H1 (cell line): Measurements from ENCODE around the gene AKAP4. TPM values are rescaled to one million over a fixed set of nuclear protein-coding genes. Genes with fewer than 3 reads are reported as not detected.

Source experiments
- CTCF ChIA-PET: fragments of 300-600 bp; sonication (Branson Sonifier 250); formaldehyde crosslinking; loops from one replicate; lab custom pipeline; 2021; ENCODE audit not compliant: partially characterized antibody; lab: Charles Lee
- POLR2A ChIA-PET: fragments of 300-600 bp; sonication (Branson Sonifier 250); formaldehyde crosslinking; loops from one replicate; lab custom pipeline; 2021; ENCODE audit warnings: inconsistent platforms; ENCODE audit not compliant: partially characterized antibody; lab: Charles Lee
- DNase-seq, 2 experiments: peaks; one replicate each; pipeline versions ENCODE4 v3.0.0 to v3.0.0-alpha.2; 2010 to 2022; ENCODE audit warnings: low spot score in 2 of 2, low read depth in 1 of 2, mixed read lengths in 1 of 2
- FAIRE-seq: peaks from 2 replicates; lab custom pipeline; 2011; peaks lifted over from hg19 to GRCh38; lab: Jason Lieb, UNC
- H2AFZ ChIP-seq: 2 replicates; pipeline ENCODE4 v1.8.1; 2012; ENCODE audit warnings: low read length, inconsistent platforms
- H2AK5ac ChIP-seq: 2 replicates; pipeline ENCODE4 v1.6.1; 2013; ENCODE audit warnings: low read depth, low read length
- H2BK120ac ChIP-seq: replicated peaks from 2 replicates; pipeline ENCODE3; 2013; ENCODE audit warnings: low read depth, low read length, inconsistent platforms
- H2BK12ac ChIP-seq: 2 replicates; pipeline ENCODE4 v1.6.1; 2013; ENCODE audit warnings: low read depth, low read length
- H2BK15ac ChIP-seq: 2 replicates; pipeline ENCODE4 v1.6.1; 2013; ENCODE audit warnings: low read length
- H2BK20ac ChIP-seq: 2 replicates; pipeline ENCODE4 v1.6.1; 2013; ENCODE audit warnings: low read length
- H2BK5ac ChIP-seq: 2 replicates; pipeline ENCODE4 v1.6.1; 2013; ENCODE audit warnings: low read depth, low read length
- H3K14ac ChIP-seq: 2 replicates; pipeline ENCODE4 v1.6.1; 2013; ENCODE audit warnings: inconsistent platforms; ENCODE audit not compliant: insufficient read length
- H3K18ac ChIP-seq: 2 replicates; pipeline ENCODE4 v1.6.1; 2013; ENCODE audit warnings: low read length; ENCODE audit errors: extremely low read depth
- H3K23ac ChIP-seq: 2 replicates; pipeline ENCODE4 v1.6.1; 2013; ENCODE audit warnings: inconsistent platforms; ENCODE audit not compliant: insufficient read length
- H3K23me2 ChIP-seq: 2 replicates; pipeline ENCODE4 v1.6.1; 2013; ENCODE audit warnings: low read depth, low read length
- H3K27ac ChIP-seq: 2 replicates; pipeline ENCODE4 v1.6.1; 2011; ENCODE audit warnings: low read depth, low read length, inconsistent platforms
- H3K27me3 ChIP-seq, 4 experiments: replicated peaks in 1 of 4; 1 replicate in 1 of 4; 2 replicates in 3 of 4; pipeline versions ENCODE4 v1.6.1 to v1.8.1; 2011 to 2013; ENCODE audit warnings: low read length in 3 of 4, mild to moderate bottlenecking in 3 of 4, inconsistent platforms in 2 of 4, mixed read lengths in 2 of 4, moderate library complexity in 1 of 4; ENCODE audit not compliant: control insufficient read depth in 3 of 4, insufficient read depth in 3 of 4; ENCODE audit errors: extremely low read depth in 1 of 4
- H3K36me3 ChIP-seq, 4 experiments: 2 replicates each; pipeline versions ENCODE4 v1.6.1 to v1.8.1; 2011 to 2013; ENCODE audit warnings: mild to moderate bottlenecking in 4 of 4, low read length in 3 of 4, moderate library complexity in 2 of 4, control low read depth in 1 of 4, inconsistent platforms in 1 of 4; ENCODE audit not compliant: insufficient read depth in 4 of 4, control insufficient read depth in 2 of 4
- H3K4ac ChIP-seq: replicated peaks from 2 replicates; pipeline ENCODE3; 2013; ENCODE audit warnings: low read length, low read depth, mixed read lengths, inconsistent platforms; ENCODE audit not compliant: insufficient read length
- H3K4me1 ChIP-seq, 4 experiments: replicated peaks in 1 of 4; 1 replicate in 1 of 4; 2 replicates in 3 of 4; pipeline versions ENCODE4 v1.6.1 to v1.8.1; 2011 to 2013; ENCODE audit warnings: low read length in 3 of 4, inconsistent platforms in 2 of 4, mixed read lengths in 1 of 4; ENCODE audit not compliant: insufficient read depth in 4 of 4, control insufficient read depth in 3 of 4
- H3K4me2 ChIP-seq, 2 experiments: 2 replicates each; pipeline versions ENCODE4 v1.6.1 to v1.8.1; 2011 to 2013; ENCODE audit warnings: low read depth in 2 of 2, low read length in 2 of 2, control low read depth in 1 of 2, inconsistent platforms in 1 of 2, mild to moderate bottlenecking in 1 of 2; ENCODE audit not compliant: insufficient read depth in 1 of 2
- H3K4me3 ChIP-seq, 4 experiments: fragments of 200-600, 300-600 bp in 1 of 4; sonication (generic), shearing (Covaris generic), sonication (Bioruptor Twin) in 1 of 4; 2 replicates each; pipeline versions ENCODE4 v1.5.1 to v1.8.1; 2011 to 2016; ENCODE audit warnings: low read length in 4 of 4, low read depth in 3 of 4, control low read depth in 2 of 4, inconsistent platforms in 2 of 4, mild to moderate bottlenecking in 2 of 4, mixed read lengths in 1 of 4, moderate library complexity in 1 of 4; ENCODE audit not compliant: insufficient read depth in 2 of 4; ENCODE audit errors: extremely low read depth in 1 of 4
- H3K56ac ChIP-seq: replicated peaks from 2 replicates; pipeline ENCODE3; 2013; ENCODE audit warnings: low read depth, mild to moderate bottlenecking, mixed read lengths, low read length, inconsistent platforms; ENCODE audit not compliant: insufficient read length
- H3K79me1 ChIP-seq: 2 replicates; pipeline ENCODE4 v1.6.1; 2013; ENCODE audit warnings: low read depth, low read length, control low read depth
- H3K79me2 ChIP-seq, 2 experiments: 2 replicates each; pipeline versions ENCODE4 v1.6.1 to v1.8.1; 2012 to 2013; ENCODE audit warnings: low read length in 2 of 2, mild to moderate bottlenecking in 2 of 2, inconsistent platforms in 1 of 2; ENCODE audit not compliant: insufficient read depth in 2 of 2, control insufficient read depth in 1 of 2
- H3K9ac ChIP-seq, 4 experiments: replicated peaks in 1 of 4; 1 replicate in 1 of 4; 2 replicates in 3 of 4; pipeline versions ENCODE4 v1.6.1 to v1.8.1; 2011 to 2013; ENCODE audit warnings: low read depth in 3 of 4, low read length in 3 of 4, control low read depth in 2 of 4, mild to moderate bottlenecking in 2 of 4, moderate library complexity in 2 of 4, inconsistent platforms in 1 of 4; ENCODE audit errors: extremely low read depth in 1 of 4
- H3K9me3 ChIP-seq, 2 experiments: 2 replicates each; pipeline versions ENCODE4 v1.6.1 to v1.8.1; 2012 to 2013; ENCODE audit warnings: mild to moderate bottlenecking in 2 of 2, moderate library complexity in 2 of 2, control low read depth in 1 of 2, inconsistent platforms in 1 of 2, low read depth in 1 of 2, low read length in 1 of 2, mixed read lengths in 1 of 2; ENCODE audit not compliant: insufficient read depth in 2 of 2
- H4K20me1 ChIP-seq, 2 experiments: replicated peaks in 1 of 2; 2 replicates each; pipeline versions ENCODE3 to v1.8.1; 2011 to 2013; ENCODE audit warnings: inconsistent platforms in 2 of 2, low read length in 2 of 2, mild to moderate bottlenecking in 1 of 2; ENCODE audit not compliant: insufficient read depth in 2 of 2, control insufficient read depth in 1 of 2
- H4K5ac ChIP-seq: 2 replicates; pipeline ENCODE4 v1.6.1; 2013; ENCODE audit warnings: low read length, low read depth, mixed read lengths, inconsistent platforms; ENCODE audit not compliant: insufficient read length
- H4K8ac ChIP-seq: 2 replicates; pipeline ENCODE4 v1.8.0; 2013; ENCODE audit warnings: mild to moderate bottlenecking, moderate library complexity, low read length, inconsistent platforms; ENCODE audit not compliant: insufficient read depth; ENCODE audit errors: extremely low read depth
- H4K91ac ChIP-seq: replicated peaks from 2 replicates; pipeline ENCODE3; 2013; ENCODE audit warnings: low read length, mixed read lengths, inconsistent platforms; ENCODE audit not compliant: insufficient read length
- CTCF ChIP-seq, 3 experiments: IDR thresholded peaks; 1 replicate in 2 of 3; 2 replicates in 1 of 3; pipeline versions ENCODE4 v1.5.1 to v1.6.1; 2011; ENCODE audit warnings: low read length in 3 of 3, mild to moderate bottlenecking in 3 of 3, inconsistent platforms in 2 of 3, low read depth in 1 of 3, moderate library complexity in 1 of 3; ENCODE audit not compliant: insufficient read depth in 1 of 3; ENCODE audit errors: control extremely low read depth in 1 of 3
- JUND ChIP-seq: IDR thresholded peaks from 2 replicates; pipeline ENCODE4 v1.6.1; 2011; ENCODE audit warnings: mild to moderate bottlenecking, improper control_type of control experiment, low read length
- KDM4A ChIP-seq: IDR thresholded peaks from one replicate; pipeline ENCODE4 v1.7.1; 2012; ENCODE audit warnings: low read depth, mild to moderate bottlenecking, moderate library complexity, low read length, inconsistent platforms; ENCODE audit not compliant: severe bottlenecking
- RAD21 ChIP-seq, 2 experiments: IDR thresholded peaks in 1 of 2; conservative IDR thresholded peaks in 1 of 2; 2 replicates each; pipeline ENCODE4 v1.6.1; 2011; ENCODE audit warnings: low read depth in 2 of 2, low read length in 2 of 2, improper control_type of control experiment in 1 of 2, inconsistent platforms in 1 of 2, mild to moderate bottlenecking in 1 of 2, moderate library complexity in 1 of 2
- WGBS, 2 experiments: shearing (Covaris generic) in 1 of 2; methylation state at CpG; one replicate each; pipeline versions ENCODE4 v1.1.6 to v1.1.7; 2013 to 2015; ENCODE audit warnings: low lambda C conversion rate in 2 of 2, mixed read lengths in 2 of 2, inconsistent platforms in 1 of 2, low coverage in 1 of 2, missing lambda C conversion rate in 1 of 2; ENCODE audit not compliant: insufficient replicate concordance in 2 of 2, insufficient coverage in 1 of 2, insufficient read length in 1 of 2; ENCODE audit errors: extremely low coverage in 1 of 2, missing lambda C conversion rate in 1 of 2; 5-methylcytosine and 5-hydroxymethylcytosine counted together
- polyA plus RNA-seq, 7 experiments: library from polyadenylated mRNA; depleted of rRNA in 3 of 7; stranded (reverse) in 5 of 7; unstranded in 2 of 7; fragments of >200 nt in 5 of 7; fragments of 200-250 nt in 2 of 7; gene quantifications; 1 replicate in 5 of 7; 2 replicates in 1 of 7; 4 replicates in 1 of 7; pipeline versions ENCODE4 v1.2.1 to v1.2.3, GENCODE V29; 2011 to 2013; ENCODE audit warnings: missing spikeins in 2 of 7, mixed read lengths in 2 of 7
- total RNA-seq: library from RNA; stranded (reverse); fragmentation: NEBNext Ultra II Directional; extraction: Animal tissue kit (Norgen Biotek cat#: 25700); gene quantifications from 2 replicates; pipeline ENCODE4 v1.2.1, GENCODE V29; 2021

Gene AKAP4
- total and polyA plus RNA-seq, 2 of the 8 experiments (the other 6 are each of a cell fraction or from before 2014, with no cell fraction given), result not detected

- Histone ChIP-seq H3K56ac (no peak overlapping the region), H3K27ac (no peak overlapping the region), H4K8ac (no peak overlapping the region)
Measured at GRCh38 chrX:50211510-50211909, 10.7 kb upstream of the AKAP4 start.

More at GRCh38 chrX:50211510-50211909, 10.7 kb upstream of the AKAP4 start:
- Histone ChIP-seq H3K18ac (no peak overlapping the region), H4K91ac (no peak overlapping the region), H2BK120ac (no peak overlapping the region), H3K4me2 (no peak overlapping the region), H3K23me2 (no peaks in the 10 kb centered on the region), H3K9me3 (no peaks in the 10 kb centered on the region), H3K27me3 (no peaks in the 10 kb centered on the region), H3K79me2 (no peaks in the 10 kb centered on the region), H3K14ac (no peak overlapping the region), H2BK15ac (no peak overlapping the region), H3K79me1 (no peaks in the 10 kb centered on the region), H3K23ac (no peak overlapping the region), H2BK20ac (no peak overlapping the region), H2AFZ (no peak overlapping the region), H4K5ac (no peak overlapping the region), H3K36me3 (no peaks in the 10 kb centered on the region), H2AK5ac (no peak overlapping the region), H2BK12ac (no peak overlapping the region), H4K20me1 (no peaks in the 10 kb centered on the region), H3K4ac (no peak overlapping the region), H3K9ac (no peak overlapping the region), H3K4me3 (no peak overlapping the region), H3K4me1 (no peaks in the 10 kb centered on the region), H2BK5ac (no peak overlapping the region)
- ChIA-PET POLR2A (no interaction called here), CTCF (interaction anchor here (1.0 to 3.1 kb wide), 5 partner anchors 23 to 296 kb away, joined by 3 to 16 read pairs (median 3); no protein-coding TSS in a partner anchor)
- no peak for DNase-seq
- FAIRE-seq, result no peak
- TF ChIP-seq CTCF (IDR thresholded peaks at IDR 0.05; ENCODE audit: control extremely low read depth in 1 of 3, insufficient read depth in 1 of 3, low read depth in 1 of 3, low read length in 3 of 3) (peak; percentile 23 to 47 (median 25); a peak in 3 of 4 replicates), JUND (0 out of 2 replicates have a peak, but pooled peaks have one; percentile 13), KDM4A (no peak), RAD21 (IDR thresholded peaks at IDR 0.05 in 1 of 2, conservative IDR thresholded peaks at IDR 0.05 in 1 of 2; ENCODE audit: low read depth in 2 of 2, low read length in 2 of 2) (peak; percentile 34 to 43)
- 58% methylated on average over 8 of the region's 8 CpGs; no CpG with 5 or more reads in 1 of the 2 experiments for WGBS, 2 experiments
